Suprapubic skin (tissue), 3 donors: ENCODE data around the gene EVA1B.

ENCODE experiments used
- POLR2A ChIP-seq, 2 donors: fragments of 450-650 bp; IDR thresholded peaks; one replicate each; pipeline ENCODE4 v1.6.1; 2017; ENCODE audit warnings: antibody characterized with exemption in 2 of 2, mild to moderate bottlenecking in 2 of 2, moderate library complexity in 2 of 2
- TF ChIP-seq, protein P1 (sequence below), 2 donors: fragments of 200-600 bp in 1 of 2; fragments of 450-650 bp in 1 of 2; sonication (generic) in 1 of 2; IDR thresholded peaks; one replicate each; pipeline ENCODE4 v1.5.1; 2016 to 2019; ENCODE audit warnings: antibody characterized with exemption in 2 of 2, mild to moderate bottlenecking in 1 of 2, moderate library complexity in 1 of 2

DNA sequence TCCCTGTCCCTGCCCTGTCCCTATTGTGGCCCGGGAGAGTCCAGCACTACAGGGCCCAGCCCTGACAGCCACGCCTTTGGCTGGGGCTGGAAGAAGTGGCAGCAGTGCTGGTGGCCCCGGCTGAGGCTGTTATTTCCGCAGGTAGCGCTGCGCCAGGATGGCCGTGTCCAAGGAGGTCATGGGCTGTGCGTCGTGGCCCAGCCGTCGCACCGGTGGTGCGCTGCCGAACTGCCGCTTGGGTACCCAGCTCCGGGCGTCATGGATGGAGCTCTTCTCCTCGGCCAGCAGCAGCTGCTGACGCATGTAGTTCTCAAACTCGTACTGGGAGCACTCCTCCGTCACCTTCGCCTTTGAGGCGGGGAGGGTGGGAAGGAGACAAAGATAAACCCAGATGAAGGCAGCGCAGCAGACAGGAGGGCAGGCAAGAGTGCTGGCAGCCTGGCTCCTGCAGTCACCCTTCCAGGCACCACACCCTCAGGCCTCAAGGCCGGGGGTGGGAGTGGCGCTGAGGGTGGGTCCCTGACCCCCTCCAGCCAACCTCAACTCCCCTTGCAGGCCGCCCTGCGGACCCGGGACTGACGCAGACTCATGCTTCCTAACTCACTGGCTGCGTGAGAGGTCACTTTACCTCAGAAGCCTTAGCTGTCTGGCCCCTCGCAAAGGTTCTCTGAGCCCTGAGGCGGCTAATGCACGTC is 18.3 kb upstream of the EVA1B start:
- TF ChIP-seq, protein P1, sequence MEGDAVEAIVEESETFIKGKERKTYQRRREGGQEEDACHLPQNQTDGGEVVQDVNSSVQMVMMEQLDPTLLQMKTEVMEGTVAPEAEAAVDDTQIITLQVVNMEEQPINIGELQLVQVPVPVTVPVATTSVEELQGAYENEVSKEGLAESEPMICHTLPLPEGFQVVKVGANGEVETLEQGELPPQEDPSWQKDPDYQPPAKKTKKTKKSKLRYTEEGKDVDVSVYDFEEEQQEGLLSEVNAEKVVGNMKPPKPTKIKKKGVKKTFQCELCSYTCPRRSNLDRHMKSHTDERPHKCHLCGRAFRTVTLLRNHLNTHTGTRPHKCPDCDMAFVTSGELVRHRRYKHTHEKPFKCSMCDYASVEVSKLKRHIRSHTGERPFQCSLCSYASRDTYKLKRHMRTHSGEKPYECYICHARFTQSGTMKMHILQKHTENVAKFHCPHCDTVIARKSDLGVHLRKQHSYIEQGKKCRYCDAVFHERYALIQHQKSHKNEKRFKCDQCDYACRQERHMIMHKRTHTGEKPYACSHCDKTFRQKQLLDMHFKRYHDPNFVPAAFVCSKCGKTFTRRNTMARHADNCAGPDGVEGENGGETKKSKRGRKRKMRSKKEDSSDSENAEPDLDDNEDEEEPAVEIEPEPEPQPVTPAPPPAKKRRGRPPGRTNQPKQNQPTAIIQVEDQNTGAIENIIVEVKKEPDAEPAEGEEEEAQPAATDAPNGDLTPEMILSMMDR (IDR thresholded peaks at IDR 0.05), result no peak
- TF ChIP-seq POLR2A (IDR thresholded peaks at IDR 0.05), result no peak
